KMS-11 (cell line): Measurements from ENCODE around the gene CMSS1.

ENCODE experiments used
- H2AFZ ChIP-seq: fragments of 200-600 bp; sonication (generic); 2 replicates; pipeline ENCODE4 v1.6.1; 2016; ENCODE audit warnings: antibody characterized with exemption, mixed run types, low read depth
- H3K27ac ChIP-seq: fragments of 200-600 bp; sonication (generic); 2 replicates; pipeline ENCODE4 v1.6.1; 2016; ENCODE audit warnings: mild to moderate bottlenecking, mixed run types
- H3K27me3 ChIP-seq: fragments of 200-600 bp; sonication (generic); 2 replicates; pipeline ENCODE4 v1.6.1; 2017; ENCODE audit warnings: mild to moderate bottlenecking, low read depth, mixed run types, moderate library complexity; ENCODE audit not compliant: insufficient read depth
- H3K36me3 ChIP-seq: fragments of 200-600 bp; sonication (generic); 2 replicates; pipeline ENCODE4 v1.6.1; 2017; ENCODE audit warnings: mild to moderate bottlenecking, mixed run types; ENCODE audit not compliant: insufficient read depth
- H3K4me1 ChIP-seq: fragments of 200-600 bp; sonication (generic); 2 replicates; pipeline ENCODE4 v1.6.1; 2016; ENCODE audit warnings: mild to moderate bottlenecking, low read depth, mixed run types; ENCODE audit not compliant: poor library complexity, severe bottlenecking
- H3K4me2 ChIP-seq: fragments of 200-600 bp; sonication (generic); 2 replicates; pipeline ENCODE4 v1.7.0; 2016; ENCODE audit warnings: mild to moderate bottlenecking, mixed run types
- H3K4me3 ChIP-seq: fragments of 200-600 bp; sonication (generic); IDR thresholded peaks from 2 replicates; pipeline ENCODE4 v1.6.1; 2017; ENCODE audit warnings: low read depth, low read length, mixed read lengths; ENCODE audit not compliant: insufficient read depth
- H3K79me2 ChIP-seq: fragments of 200-600 bp; sonication (generic); 2 replicates; pipeline ENCODE4 v1.6.1; 2016; ENCODE audit warnings: low read depth, mixed run types; ENCODE audit not compliant: insufficient read depth
- H3K9ac ChIP-seq: fragments of 200-600 bp; sonication (generic); 2 replicates; pipeline ENCODE4 v1.6.1; 2016; ENCODE audit warnings: mild to moderate bottlenecking, mixed run types
- H4K20me1 ChIP-seq: fragments of 200-600 bp; sonication (generic); 2 replicates; pipeline ENCODE4 v1.6.1; 2016; ENCODE audit warnings: mild to moderate bottlenecking, mixed run types; ENCODE audit not compliant: insufficient read depth
- CTCF ChIP-seq: fragments of 200-600 bp; sonication (generic); conservative IDR thresholded peaks from 2 replicates; pipeline ENCODE4 v1.6.1; 2017; ENCODE audit warnings: low read depth, mild to moderate bottlenecking, antibody characterized with exemption, low read length, moderate library complexity, mixed read lengths

The CMSS1 gene

GRCh38 chr3:99825004-99825640 is 7.5 kb downstream of the CMSS1 start:
- Histone ChIP-seq H3K4me1 (peaks cover 8% of the 10 kb centered on the region), H2AFZ (no peak overlapping the region), H3K36me3 (no peaks in the 10 kb centered on the region), H3K79me2 (peaks cover 39% of the 10 kb centered on the region; the same call in 1 of the 2 replicates), H3K4me3 (no peak overlapping the region), H4K20me1 (0 out of 2 replicates have a peak, but pooled peaks cover 6% of the 10 kb centered on the region), H3K9ac (no peak overlapping the region), H3K4me2 (no peak overlapping the region), H3K27ac (no peak overlapping the region), H3K27me3 (no peaks in the 10 kb centered on the region)
- TF ChIP-seq CTCF = no peak

- peaks cover 3% of the 10 kb centered on the region for H3K4me1 ChIP-seq
- H3K79me2 ChIP-seq = peaks cover 17% of the 10 kb centered on the region; the same call in 1 of the 2 replicates
- no peaks in the 10 kb centered on the region for H3K36me3 ChIP-seq
- TF ChIP-seq CTCF = no peak
- no peak overlapping the region for H3K4me3 ChIP-seq
- H4K20me1 ChIP-seq = no peaks in the 10 kb centered on the region
- no peak overlapping the region for H3K4me2 ChIP-seq
- no peak overlapping the region for H3K9ac ChIP-seq
- no peak overlapping the region for H2AFZ ChIP-seq
- no peak overlapping the region for H3K27ac ChIP-seq
- H3K27me3 ChIP-seq = no peaks in the 10 kb centered on the region
Observed at GRCh38 chr3:99829844-99830243, 12.2 kb downstream of the CMSS1 start.

- Histone ChIP-seq H3K27ac (no peak overlapping the region), H3K4me3 (no peak overlapping the region), H2AFZ (no peak overlapping the region), H4K20me1 (no peaks in the 10 kb centered on the region), H3K79me2 (peaks cover 29% of the 10 kb centered on the region; the same call in 1 of the 2 replicates), H3K9ac (no peak overlapping the region), H3K4me2 (no peak overlapping the region), H3K36me3 (no peaks in the 10 kb centered on the region), H3K4me1 (peaks cover 3% of the 10 kb centered on the region), H3K27me3 (no peaks in the 10 kb centered on the region)
- TF ChIP-seq CTCF = no peak
Observed at GRCh38 chr3:99833617-99834205, 16.0 kb downstream of the CMSS1 start.

- Histone ChIP-seq H4K20me1 (no peaks in the 10 kb centered on the region), H3K4me3 (no peak overlapping the region), H3K79me2 (peaks cover 26% of the 10 kb centered on the region; the same call in 1 of the 2 replicates), H3K9ac (no peak overlapping the region), H3K36me3 (no peaks in the 10 kb centered on the region), H2AFZ (no peak overlapping the region), H3K27ac (no peak overlapping the region), H3K4me1 (peaks cover 3% of the 10 kb centered on the region), H3K4me2 (no peak overlapping the region), H3K27me3 (no peaks in the 10 kb centered on the region)
- no peak for TF ChIP-seq CTCF
Observed at GRCh38 chr3:99834211-99834957, 16.7 kb downstream of the CMSS1 start.
